H9 (cell line): ENCODE measurements around the gene TMIE. TPM values are rescaled to one million over a fixed set of nuclear protein-coding genes. Genes with fewer than 3 reads are reported as not detected.

Experiments
- DNase-seq: peaks from one replicate; pipeline ENCODE4 v3.0.0-alpha.2; 2017
- H2AFZ ChIP-seq: one replicate; pipeline ENCODE4 v1.6.1; 2013; ENCODE audit warnings: mild to moderate bottlenecking, low read length, control low read depth, moderate library complexity
- H2AK5ac ChIP-seq: 2 replicates; pipeline ENCODE4 v1.6.1; 2013; ENCODE audit warnings: low read length, control low read depth, mixed read lengths; ENCODE audit not compliant: insufficient read length
- H2BK120ac ChIP-seq: one replicate; pipeline ENCODE4 v1.6.1; 2013; ENCODE audit warnings: low read depth, mild to moderate bottlenecking, low read length, control low read depth, inconsistent platforms; ENCODE audit not compliant: poor library complexity, severe bottlenecking
- H2BK12ac ChIP-seq: 2 replicates; pipeline ENCODE4 v1.6.1; 2013; ENCODE audit warnings: low read length, control low read depth, mixed read lengths, low read depth; ENCODE audit not compliant: insufficient read length
- H2BK15ac ChIP-seq: 2 replicates; pipeline ENCODE4 v1.6.1; 2013; ENCODE audit warnings: low read depth, low read length, control low read depth
- H2BK20ac ChIP-seq: one replicate; pipeline ENCODE4 v1.6.1; 2013; ENCODE audit warnings: low read depth, mild to moderate bottlenecking, low read length, control low read depth, inconsistent platforms; ENCODE audit not compliant: poor library complexity, severe bottlenecking
- H2BK5ac ChIP-seq: 2 replicates; pipeline ENCODE4 v1.6.1; 2013; ENCODE audit warnings: low read length, control low read depth, mixed read lengths; ENCODE audit not compliant: insufficient read length
- H3K14ac ChIP-seq: 2 replicates; pipeline ENCODE4 v1.6.1; 2013; ENCODE audit warnings: low read length, control low read depth; ENCODE audit not compliant: insufficient read depth
- H3K18ac ChIP-seq: 2 replicates; pipeline ENCODE4 v1.6.1; 2013; ENCODE audit warnings: low read depth, mild to moderate bottlenecking, mixed read lengths, low read length, control low read depth; ENCODE audit not compliant: insufficient read length
- H3K23ac ChIP-seq: 2 replicates; pipeline ENCODE4 v1.6.1; 2013; ENCODE audit warnings: low read length, control low read depth, mixed read lengths, low read depth; ENCODE audit not compliant: insufficient read length
- H3K23me2 ChIP-seq: 2 replicates; pipeline ENCODE4 v1.6.1; 2013; ENCODE audit warnings: low read depth, mild to moderate bottlenecking, mixed read lengths, low read length, control low read depth; ENCODE audit not compliant: insufficient read length, poor library complexity, severe bottlenecking
- H3K27ac ChIP-seq: 2 replicates; pipeline ENCODE4 v1.5.1; 2013; ENCODE audit warnings: low read length, control low read depth, mixed read lengths, low read depth; ENCODE audit not compliant: insufficient read length
- H3K27me3 ChIP-seq: 2 replicates; pipeline ENCODE4 v1.6.1; 2013; ENCODE audit warnings: low read length, control low read depth, inconsistent platforms; ENCODE audit not compliant: insufficient read depth
- H3K4ac ChIP-seq: 2 replicates; pipeline ENCODE4 v1.6.1; 2013; ENCODE audit warnings: low read depth, mild to moderate bottlenecking, control low read depth, inconsistent platforms, low read length, moderate library complexity
- H3K4me1 ChIP-seq: 2 replicates; pipeline ENCODE4 v1.6.1; 2013; ENCODE audit warnings: low read length, control low read depth, inconsistent platforms; ENCODE audit not compliant: insufficient read depth
- H3K4me2 ChIP-seq: 2 replicates; pipeline ENCODE4 v1.6.1; 2013; ENCODE audit warnings: low read length, control low read depth, mixed read lengths; ENCODE audit not compliant: insufficient read length, insufficient read depth
- H3K56ac ChIP-seq: 2 replicates; pipeline ENCODE4 v1.6.1; 2013; ENCODE audit warnings: low read depth, mild to moderate bottlenecking, mixed read lengths, low read length, control low read depth; ENCODE audit not compliant: insufficient read length
- H3K79me1 ChIP-seq: 2 replicates; pipeline ENCODE4 v1.6.1; 2013; ENCODE audit warnings: low read depth, mild to moderate bottlenecking, moderate library complexity, low read length, control low read depth, inconsistent platforms; ENCODE audit not compliant: insufficient read depth, poor library complexity, severe bottlenecking
- H3K79me2 ChIP-seq: 2 replicates; pipeline ENCODE4 v1.6.1; 2013; ENCODE audit warnings: low read length, control low read depth, inconsistent platforms; ENCODE audit not compliant: insufficient read depth
- H3K9ac ChIP-seq: 2 replicates; pipeline ENCODE4 v1.6.1; 2013; ENCODE audit warnings: low read length, control low read depth, mixed read lengths; ENCODE audit not compliant: insufficient read length; ENCODE audit errors: extremely low read depth
- H3K9me3 ChIP-seq: one replicate; pipeline ENCODE4 v1.6.1; 2013; ENCODE audit warnings: low read depth, low read length, inconsistent platforms; ENCODE audit not compliant: control insufficient read depth
- H3T11ph ChIP-seq: one replicate; pipeline ENCODE4 v1.6.1; 2013; ENCODE audit warnings: mild to moderate bottlenecking, low read length, control low read depth, inconsistent platforms
- H4K20me1 ChIP-seq: one replicate; pipeline ENCODE4 v1.6.1; 2013; ENCODE audit not compliant: control insufficient read depth, insufficient read length, insufficient read depth
- H4K5ac ChIP-seq: 2 replicates; pipeline ENCODE4 v1.6.1; 2013; ENCODE audit warnings: low read depth, mild to moderate bottlenecking, mixed read lengths, low read length, control low read depth; ENCODE audit not compliant: insufficient read length
- H4K8ac ChIP-seq: replicated peaks from 2 replicates; pipeline ENCODE4 v1.6.1; 2013; ENCODE audit warnings: low read length, control low read depth, mixed read lengths, low read depth; ENCODE audit not compliant: insufficient read length
- H4K91ac ChIP-seq: 2 replicates; pipeline ENCODE4 v1.6.1; 2013; ENCODE audit warnings: low read depth, mild to moderate bottlenecking, moderate library complexity, mixed read lengths, low read length, control low read depth; ENCODE audit not compliant: insufficient read length
- H3K27ac Mint-ChIP-seq, 3 experiments: 2 replicates in 2 of 3; 3 replicates in 1 of 3; pipeline ENCODE4 v1.8.0; 2020 to 2021; ENCODE audit warnings: mixed read lengths in 3 of 3, mild to moderate bottlenecking in 1 of 3, moderate library complexity in 1 of 3
- H3K27me3 Mint-ChIP-seq: 2 replicates; pipeline ENCODE4 v1.8.0; 2021; ENCODE audit warnings: low read depth, mild to moderate bottlenecking, moderate library complexity, mixed read lengths
- H3K36me3 Mint-ChIP-seq, 3 experiments: 2 replicates in 2 of 3; 3 replicates in 1 of 3; pipeline ENCODE4 v1.8.0; 2020 to 2021; ENCODE audit warnings: low read depth in 3 of 3, mixed read lengths in 3 of 3; ENCODE audit not compliant: insufficient read depth in 1 of 3
- H3K4me1 Mint-ChIP-seq, 2 experiments: 2 replicates each; pipeline ENCODE4 v1.8.0; 2020; ENCODE audit warnings: mixed read lengths in 2 of 2
- H3K4me3 Mint-ChIP-seq, 2 experiments: 2 replicates in 1 of 2; 3 replicates in 1 of 2; pipeline ENCODE4 v1.8.0; 2020 to 2021; ENCODE audit warnings: mild to moderate bottlenecking in 2 of 2, mixed read lengths in 2 of 2, moderate library complexity in 1 of 2
- H3K9me3 Mint-ChIP-seq, 2 experiments: 2 replicates in 1 of 2; 3 replicates in 1 of 2; pipeline ENCODE4 v1.8.0; 2020; ENCODE audit warnings: mild to moderate bottlenecking in 2 of 2, mixed read lengths in 2 of 2, moderate library complexity in 1 of 2
- CTCF ChIP-seq: fragments of 200-600 bp; sonication (generic); conservative IDR thresholded peaks from 3 replicates; pipeline ENCODE4 v1.8.0; 2021; ENCODE audit warnings: antibody characterized with exemption, mild to moderate bottlenecking
- WGBS: extraction: QIAGEN DNeasy Blood & Tissue Kit; methylation state at CpG from one replicate; pipeline ENCODE4 v1.1.7; 2013; ENCODE audit warnings: missing lambda C conversion rate, low lambda C conversion rate, mixed read lengths; ENCODE audit not compliant: insufficient read length; ENCODE audit errors: extremely low coverage; 5-methylcytosine and 5-hydroxymethylcytosine counted together
- total RNA-seq: library from RNA; stranded (reverse); gene quantifications from 2 replicates; pipeline ENCODE4 v1.2.1, GENCODE V29; 2021

Gene TMIE
- total RNA-seq, 1 experiment from 2014 or later = 0.63 TPM

- Histone ChIP-seq H3K18ac (no peak overlapping the region), H2BK12ac (no peak overlapping the region), H3T11ph (no peak overlapping the region), H3K14ac (no peak overlapping the region), H4K8ac (no peak overlapping the region), H2BK15ac (no peak overlapping the region), H3K27me3 (no peaks in the 10 kb centered on the region), H2AFZ (no peak overlapping the region), H2BK5ac (no peak overlapping the region), H3K9me3 (no peaks in the 10 kb centered on the region), H3K23me2 (no peaks in the 10 kb centered on the region), H3K4me2 (no peak overlapping the region), H2BK20ac (no peak overlapping the region), H4K20me1 (no peaks in the 10 kb centered on the region), H3K27ac (no peak overlapping the region), H3K9ac (no peak overlapping the region), H3K4ac (no peak overlapping the region), H3K79me1 (no peaks in the 10 kb centered on the region), H4K91ac (no peak overlapping the region), H2BK120ac (no peak overlapping the region), H4K5ac (no peak overlapping the region), H3K56ac (no peak overlapping the region), H3K23ac (no peak overlapping the region), H3K79me2 (no peaks in the 10 kb centered on the region), H3K4me1 (no peaks in the 10 kb centered on the region; the same call in none of the 2 replicates), H2AK5ac (no peak overlapping the region)
- peaks cover 23 to 30% of the 10 kb centered on the region in 2 experiments for H3K4me1 Mint-ChIP-seq
- TF ChIP-seq CTCF = no peak
- peaks cover 0 to 2% of the 10 kb centered on the region in 2 experiments; a peak in 1 of 5 replicates for H3K9me3 Mint-ChIP-seq
- no CpG with 5 or more reads among the region's 4 CpGs for WGBS
- 0 out of 7 replicates have a peak overlapping the region, but pooled peaks of 1 of the 3 experiments have one; percentile 22 for H3K27ac Mint-ChIP-seq
- no peak for DNase-seq
- peaks cover 4% of the 10 kb centered on the region for H3K27me3 Mint-ChIP-seq
- no peak overlapping the region for H3K4me3 Mint-ChIP-seq
- no peaks in the 10 kb centered on the region for H3K36me3 Mint-ChIP-seq
Measured at GRCh38 chr3:46724424-46724823, 23.2 kb downstream of the TMIE start.
